Neural progenitor cell (in vitro differentiated cells): Measurements from ENCODE around the gene C1orf226.

ENCODE experiments used
- EZH2 ChIP-seq: fragments of 200-600 bp; sonication (generic); IDR thresholded peaks from 2 replicates; pipeline ENCODE4 v1.6.1; 2017; ENCODE audit warnings: antibody characterized with exemption, mild to moderate bottlenecking, moderate library complexity
- EZH2phosphoT487 ChIP-seq: fragments of 200-600 bp; sonication (generic); IDR thresholded peaks from 2 replicates; pipeline ENCODE4 v1.6.1; 2017; ENCODE audit warnings: antibody characterized with exemption
- TF ChIP-seq, protein P1 (sequence below): fragments of 200-600 bp; sonication (generic); IDR thresholded peaks from 2 replicates; pipeline ENCODE4 v1.5.1; 2017; ENCODE audit warnings: antibody characterized with exemption, mild to moderate bottlenecking

DNA sequence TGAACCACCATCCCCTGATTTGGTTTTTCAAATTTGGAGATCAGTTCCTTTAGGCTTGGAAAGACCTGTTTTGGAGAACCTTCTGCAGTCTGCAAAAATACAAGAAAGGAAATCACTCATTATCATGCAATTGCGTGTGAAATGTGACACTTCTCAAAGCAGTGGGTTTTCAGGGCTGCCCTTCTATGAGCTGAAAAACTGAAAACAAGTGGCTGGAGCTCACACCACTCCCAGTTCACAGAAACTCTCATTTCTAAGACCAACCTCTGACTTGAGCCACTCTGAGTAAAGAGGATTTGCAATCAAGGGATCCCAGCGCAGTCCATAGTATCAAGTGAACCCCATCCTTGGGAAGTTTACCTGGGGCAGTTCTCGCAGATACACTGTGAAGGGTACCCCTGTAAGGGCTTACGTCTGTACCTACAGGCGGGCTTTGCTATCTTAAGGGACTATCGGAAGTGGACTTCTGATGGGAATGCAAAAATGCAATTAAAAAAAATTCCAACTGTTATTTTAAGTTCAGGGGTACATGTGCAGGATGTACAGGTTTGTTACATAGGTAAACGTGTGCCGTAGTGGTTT lies 17.6 kb downstream of the C1orf226 start:
- TF ChIP-seq, protein P1, sequence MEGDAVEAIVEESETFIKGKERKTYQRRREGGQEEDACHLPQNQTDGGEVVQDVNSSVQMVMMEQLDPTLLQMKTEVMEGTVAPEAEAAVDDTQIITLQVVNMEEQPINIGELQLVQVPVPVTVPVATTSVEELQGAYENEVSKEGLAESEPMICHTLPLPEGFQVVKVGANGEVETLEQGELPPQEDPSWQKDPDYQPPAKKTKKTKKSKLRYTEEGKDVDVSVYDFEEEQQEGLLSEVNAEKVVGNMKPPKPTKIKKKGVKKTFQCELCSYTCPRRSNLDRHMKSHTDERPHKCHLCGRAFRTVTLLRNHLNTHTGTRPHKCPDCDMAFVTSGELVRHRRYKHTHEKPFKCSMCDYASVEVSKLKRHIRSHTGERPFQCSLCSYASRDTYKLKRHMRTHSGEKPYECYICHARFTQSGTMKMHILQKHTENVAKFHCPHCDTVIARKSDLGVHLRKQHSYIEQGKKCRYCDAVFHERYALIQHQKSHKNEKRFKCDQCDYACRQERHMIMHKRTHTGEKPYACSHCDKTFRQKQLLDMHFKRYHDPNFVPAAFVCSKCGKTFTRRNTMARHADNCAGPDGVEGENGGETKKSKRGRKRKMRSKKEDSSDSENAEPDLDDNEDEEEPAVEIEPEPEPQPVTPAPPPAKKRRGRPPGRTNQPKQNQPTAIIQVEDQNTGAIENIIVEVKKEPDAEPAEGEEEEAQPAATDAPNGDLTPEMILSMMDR: no peak
- TF ChIP-seq EZH2 (no peak), EZH2phosphoT487 (no peak)
